Neuron (in vitro differentiated cells): Measurements from ENCODE around the gene TYRP1.
A peak's percentile ranks its signal among the peaks of the same experiment; 100 is the strongest.
"Not testable (repeated sequence)": the region's sequence is repeated elsewhere in the genome, so short reads cannot be mapped to it uniquely, and the experiment has no call there.

Experiments used
- H2AFZ ChIP-seq: one replicate; pipeline ENCODE4 v1.6.1; 2013; ENCODE audit warnings: low read depth, mild to moderate bottlenecking, inconsistent platforms, low read length, moderate library complexity
- H3K27me3 ChIP-seq: one replicate; pipeline ENCODE4 v1.6.1; 2013; ENCODE audit warnings: low read length; ENCODE audit not compliant: insufficient read depth
- H3K36me3 ChIP-seq: one replicate; pipeline ENCODE4 v1.6.1; 2013; ENCODE audit warnings: low read length; ENCODE audit not compliant: insufficient read depth
- H3K4me1 ChIP-seq: one replicate; pipeline ENCODE4 v1.6.1; 2013; ENCODE audit warnings: low read length; ENCODE audit not compliant: insufficient read depth
- H3K4me3 ChIP-seq: 2 replicates; pipeline ENCODE4 v1.5.1; 2013; ENCODE audit warnings: mild to moderate bottlenecking, low read length, moderate library complexity
- H3K9me3 ChIP-seq: one replicate; pipeline ENCODE4 v1.6.1; 2013; ENCODE audit warnings: low read length

Gene TYRP1

DNA sequence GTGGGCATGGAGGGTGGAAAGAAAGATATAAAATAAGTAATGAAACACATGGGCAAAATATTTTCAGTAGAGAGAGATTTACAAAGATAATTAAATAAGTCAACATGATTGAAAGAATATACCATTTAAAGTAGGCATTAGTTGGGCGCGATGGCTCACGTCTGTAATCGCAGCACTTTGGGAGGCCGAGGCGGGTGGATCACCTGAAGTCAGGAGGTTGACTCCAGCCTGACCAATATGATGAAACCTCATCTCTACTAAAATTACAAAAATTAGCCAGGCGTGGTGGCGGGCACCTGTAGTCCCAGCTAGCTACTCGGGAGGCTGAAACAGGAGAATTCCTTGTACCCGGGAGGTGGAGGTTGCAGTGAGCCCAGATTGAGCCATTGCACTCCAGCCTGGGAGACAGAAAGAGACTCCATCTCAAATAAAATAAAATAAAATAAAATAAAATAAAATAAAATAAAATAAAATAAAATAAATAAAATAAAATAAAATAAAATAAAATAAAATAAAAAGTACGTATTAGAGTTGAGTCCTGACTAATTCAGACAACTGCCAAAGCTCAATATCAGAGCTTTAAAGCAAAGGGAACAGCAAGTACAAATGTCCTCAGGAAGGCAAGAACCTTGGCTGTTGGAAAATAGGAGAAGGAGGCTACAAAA is 15.6 kb upstream of the TYRP1 start:
- H3K4me1 ChIP-seq, H3K36me3 ChIP-seq, H3K9me3 ChIP-seq, H3K27me3 ChIP-seq, H2AFZ ChIP-seq, H3K4me3 ChIP-seq: not testable (repeated sequence)

DNA sequence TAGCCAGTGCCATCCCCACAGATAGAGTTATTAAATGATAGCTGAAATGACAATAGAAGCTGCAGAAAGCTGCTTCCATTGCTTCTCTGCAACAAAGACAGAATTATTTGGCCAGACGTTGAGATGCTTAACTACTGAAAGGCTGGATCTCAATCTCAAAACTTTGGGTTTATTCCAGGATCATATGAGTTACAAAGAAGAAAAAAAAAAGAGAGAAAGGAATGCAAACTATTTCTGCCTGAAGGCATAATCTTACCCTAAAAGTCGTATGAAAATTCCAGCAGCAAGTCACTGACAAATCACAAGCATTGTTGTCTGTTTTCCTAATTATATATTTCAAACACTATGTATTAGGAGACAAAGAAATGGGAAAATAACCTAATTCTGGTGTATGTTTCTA is 12.8 kb upstream of the TYRP1 start:
- H3K4me3 ChIP-seq = no peak overlapping the region
- H3K9me3 ChIP-seq = no peaks in the 10 kb centered on the region
- peak overlapping the region; percentile 61 for H2AFZ ChIP-seq
- H3K27me3 ChIP-seq = no peaks in the 10 kb centered on the region
- H3K36me3 ChIP-seq = no peaks in the 10 kb centered on the region
- peaks cover 8% of the 10 kb centered on the region for H3K4me1 ChIP-seq

DNA sequence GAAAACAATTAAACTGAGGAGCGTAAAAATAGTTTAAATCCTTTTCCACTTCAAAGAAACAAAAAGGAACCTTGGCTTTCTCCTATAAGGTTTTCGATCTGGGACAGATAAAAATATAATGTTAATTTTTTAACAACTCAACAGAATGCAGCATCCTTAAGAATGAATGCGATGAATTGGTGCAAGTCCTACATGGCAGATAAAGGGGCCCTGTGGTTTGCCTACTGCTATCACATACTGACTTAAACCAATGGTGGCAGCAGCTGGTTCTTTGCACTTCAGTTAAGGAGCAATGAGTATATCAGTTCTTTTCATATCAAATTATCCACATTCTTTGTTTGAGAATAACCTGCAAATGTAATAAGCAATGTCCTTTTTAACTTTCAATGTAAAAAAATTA is 12.4 kb upstream of the TYRP1 start:
- Histone ChIP-seq H3K27me3 (no peaks in the 10 kb centered on the region), H3K4me3 (no peak overlapping the region)

DNA sequence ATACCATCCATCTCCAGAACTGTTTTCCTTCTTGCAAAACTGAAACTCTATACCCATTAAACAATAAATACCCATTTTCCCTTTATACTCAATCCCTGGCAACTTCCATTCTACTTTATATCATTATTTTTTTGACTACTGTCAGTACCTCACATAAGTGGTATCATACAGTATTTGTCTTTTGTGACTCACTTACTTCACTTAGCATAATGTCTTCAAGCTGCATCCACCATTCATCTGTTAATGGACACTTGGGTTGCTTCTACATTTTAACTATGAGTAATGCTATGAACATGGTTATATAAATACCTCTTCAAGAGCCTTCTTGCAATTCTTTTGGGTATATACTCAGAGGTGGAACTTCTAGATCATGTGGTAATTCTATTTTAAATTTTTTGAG is 11.6 kb upstream of the TYRP1 start:
- Histone ChIP-seq H3K9me3 (no peaks in the 10 kb centered on the region), H3K4me1 (peaks cover 8% of the 10 kb centered on the region), H3K36me3 (no peaks in the 10 kb centered on the region)

More for the DNA sequence above, 12.4 kb upstream of the TYRP1 start:
- peaks cover 8% of the 10 kb centered on the region for H3K4me1 ChIP-seq
- no peak overlapping the region for H2AFZ ChIP-seq
- H3K36me3 ChIP-seq = no peaks in the 10 kb centered on the region
- H3K9me3 ChIP-seq = no peaks in the 10 kb centered on the region

DNA sequence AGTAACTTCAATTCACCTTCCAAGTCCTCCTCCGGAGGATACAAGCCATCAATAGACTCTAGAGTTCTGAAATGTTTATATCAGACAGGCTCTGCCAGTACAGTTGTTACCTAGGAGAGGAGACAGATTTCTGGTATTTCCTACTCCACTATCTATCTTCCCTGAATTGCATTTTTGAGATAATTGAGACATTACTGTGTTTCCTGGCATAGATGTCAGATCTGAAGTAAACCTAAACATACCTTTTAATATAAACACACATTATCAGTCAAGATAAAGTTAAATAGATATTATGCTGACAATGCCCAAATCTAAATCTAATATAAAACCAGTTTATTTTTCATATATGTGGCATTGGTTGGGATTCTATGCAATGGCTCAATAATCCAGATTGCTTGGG is 8.2 kb upstream of the TYRP1 start:
- no peaks in the 10 kb centered on the region for H3K27me3 ChIP-seq

More for the DNA sequence above, 11.6 kb upstream of the TYRP1 start:
- Histone ChIP-seq H3K4me3 (no peak overlapping the region), H2AFZ (no peak overlapping the region), H3K27me3 (no peaks in the 10 kb centered on the region)

DNA sequence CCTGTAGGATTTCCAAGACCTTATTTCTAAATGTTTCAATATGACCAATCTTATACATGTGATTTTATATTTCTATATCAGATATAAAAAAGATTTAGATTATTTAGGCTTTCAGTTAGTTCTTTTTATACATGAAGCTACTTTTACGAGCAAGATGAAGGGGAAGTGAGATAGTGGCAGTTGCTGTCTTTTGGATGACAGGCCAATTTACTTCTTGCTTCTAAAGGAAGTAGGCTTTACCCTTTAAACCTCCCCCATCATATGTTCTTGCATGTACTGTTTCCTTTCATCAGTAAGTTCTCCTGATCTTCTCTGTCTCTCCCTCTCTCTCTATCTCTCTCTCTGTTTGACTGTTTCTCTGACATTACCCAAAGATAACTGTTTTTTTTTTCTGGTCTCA is 4.0 kb upstream of the TYRP1 start:
- H3K9me3 ChIP-seq = no peaks in the 10 kb centered on the region
- no peaks in the 10 kb centered on the region for H3K36me3 ChIP-seq
- H3K4me3 ChIP-seq = no peak overlapping the region
- H3K4me1 ChIP-seq = no peaks in the 10 kb centered on the region
- no peaks in the 10 kb centered on the region for H3K27me3 ChIP-seq
- H2AFZ ChIP-seq = no peak overlapping the region

More for the DNA sequence above, 8.2 kb upstream of the TYRP1 start:
- no peak overlapping the region for H2AFZ ChIP-seq
- no peak overlapping the region for H3K4me3 ChIP-seq
- H3K9me3 ChIP-seq = no peaks in the 10 kb centered on the region
- peaks cover 8% of the 10 kb centered on the region for H3K4me1 ChIP-seq
- H3K36me3 ChIP-seq = no peaks in the 10 kb centered on the region

DNA sequence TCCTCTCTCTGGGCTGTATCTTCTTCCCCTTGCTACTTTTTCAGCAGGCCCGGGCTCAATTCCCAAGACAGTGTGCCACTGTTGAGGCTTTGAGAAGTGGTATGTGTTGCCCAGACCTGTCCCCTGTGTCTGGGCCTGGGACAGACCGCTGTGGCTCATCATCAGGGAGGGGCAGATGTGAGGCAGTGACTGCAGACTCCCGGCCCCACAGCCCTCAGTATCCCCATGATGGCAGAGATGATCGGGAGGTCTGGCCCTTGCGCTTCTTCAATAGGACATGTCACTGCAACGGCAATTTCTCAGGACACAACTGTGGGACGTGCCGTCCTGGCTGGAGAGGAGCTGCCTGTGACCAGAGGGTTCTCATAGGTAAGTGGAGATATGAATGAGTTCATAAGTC is 828 bp downstream of the TYRP1 start:
- H2AFZ ChIP-seq = no peak overlapping the region
- H3K27me3 ChIP-seq = no peaks in the 10 kb centered on the region
- no peaks in the 10 kb centered on the region for H3K4me1 ChIP-seq
- H3K4me3 ChIP-seq = no peak overlapping the region
- no peaks in the 10 kb centered on the region for H3K9me3 ChIP-seq
- no peaks in the 10 kb centered on the region for H3K36me3 ChIP-seq

DNA sequence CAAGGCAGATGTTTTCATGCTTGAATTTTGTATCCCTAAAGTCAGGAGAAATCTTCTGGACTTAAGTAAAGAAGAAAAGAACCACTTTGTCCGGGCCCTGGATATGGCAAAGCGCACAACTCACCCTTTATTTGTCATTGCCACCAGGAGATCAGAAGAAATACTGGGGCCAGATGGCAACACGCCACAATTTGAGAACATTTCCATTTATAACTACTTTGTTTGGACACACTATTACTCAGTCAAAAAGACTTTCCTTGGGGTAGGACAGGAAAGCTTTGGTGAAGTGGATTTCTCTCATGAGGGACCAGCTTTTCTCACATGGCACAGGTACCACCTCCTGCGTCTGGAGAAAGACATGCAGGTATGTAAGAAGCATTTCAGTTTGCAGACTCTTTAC is 2.3 kb downstream of the TYRP1 start:
- no peak overlapping the region for H2AFZ ChIP-seq
- no peaks in the 10 kb centered on the region for H3K36me3 ChIP-seq
- H3K4me1 ChIP-seq = no peaks in the 10 kb centered on the region
- H3K4me3 ChIP-seq = no peak overlapping the region
- no peaks in the 10 kb centered on the region for H3K9me3 ChIP-seq
- no peaks in the 10 kb centered on the region for H3K27me3 ChIP-seq

DNA sequence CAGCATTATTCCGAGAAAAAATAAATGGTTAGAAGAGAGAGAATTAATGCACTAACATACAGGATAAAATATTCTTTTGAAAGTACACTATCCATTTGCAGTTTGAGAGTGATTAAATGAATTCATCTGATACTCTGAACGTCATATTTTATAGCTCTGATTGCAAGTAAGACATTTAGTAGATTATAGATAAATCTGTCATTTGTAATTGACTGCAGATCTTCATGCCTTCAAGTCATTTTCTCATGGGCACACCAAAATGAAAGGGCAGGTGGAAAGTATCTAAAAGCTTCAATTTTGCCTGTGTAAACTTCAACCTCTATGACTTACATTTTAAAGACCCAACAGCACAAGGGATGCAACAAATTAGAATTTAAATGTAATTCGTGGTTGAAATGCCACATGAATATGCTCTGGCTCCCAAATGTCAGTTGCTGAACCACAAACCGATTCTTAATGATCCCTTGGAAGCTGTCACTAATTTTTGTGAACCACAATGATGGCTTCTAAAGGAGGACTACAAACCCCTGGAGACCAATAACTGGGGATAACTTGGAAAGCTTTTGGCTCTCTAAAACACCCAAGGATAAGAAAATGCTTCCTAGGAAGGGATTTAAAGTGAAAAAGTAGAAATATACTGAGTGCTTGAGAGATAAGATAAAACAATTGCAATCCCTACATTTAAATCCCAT is 3.9 kb downstream of the TYRP1 start:
- H3K4me1 ChIP-seq = no peaks in the 10 kb centered on the region
- no peak overlapping the region for H3K4me3 ChIP-seq
- no peaks in the 10 kb centered on the region for H3K9me3 ChIP-seq
- no peaks in the 10 kb centered on the region for H3K27me3 ChIP-seq
- H2AFZ ChIP-seq = no peak overlapping the region
- H3K36me3 ChIP-seq = no peaks in the 10 kb centered on the region

DNA sequence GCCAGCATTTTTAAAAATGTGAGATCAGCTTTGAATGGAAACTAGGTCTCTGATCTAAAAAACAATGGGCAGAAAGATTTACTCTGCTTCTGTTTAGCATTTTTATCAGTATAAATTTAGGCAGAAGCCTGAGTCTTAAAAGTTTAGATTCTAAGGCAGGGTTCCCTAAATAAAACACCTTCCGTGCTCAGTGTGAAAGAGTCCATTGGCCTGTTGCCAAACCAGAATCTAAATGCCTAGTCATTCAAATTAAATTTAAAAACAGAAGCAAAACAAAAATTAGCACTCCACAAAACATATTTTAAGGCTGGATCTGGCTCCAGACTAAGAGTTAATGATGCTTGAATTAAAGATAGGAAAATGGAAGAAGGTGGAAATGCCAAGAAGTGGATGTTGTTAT is 4.5 kb downstream of the TYRP1 start:
- no peak overlapping the region for H2AFZ ChIP-seq
- no peaks in the 10 kb centered on the region for H3K36me3 ChIP-seq
- H3K9me3 ChIP-seq = no peaks in the 10 kb centered on the region
- H3K27me3 ChIP-seq = no peaks in the 10 kb centered on the region
- H3K4me1 ChIP-seq = no peaks in the 10 kb centered on the region
- H3K4me3 ChIP-seq = no peak overlapping the region

DNA sequence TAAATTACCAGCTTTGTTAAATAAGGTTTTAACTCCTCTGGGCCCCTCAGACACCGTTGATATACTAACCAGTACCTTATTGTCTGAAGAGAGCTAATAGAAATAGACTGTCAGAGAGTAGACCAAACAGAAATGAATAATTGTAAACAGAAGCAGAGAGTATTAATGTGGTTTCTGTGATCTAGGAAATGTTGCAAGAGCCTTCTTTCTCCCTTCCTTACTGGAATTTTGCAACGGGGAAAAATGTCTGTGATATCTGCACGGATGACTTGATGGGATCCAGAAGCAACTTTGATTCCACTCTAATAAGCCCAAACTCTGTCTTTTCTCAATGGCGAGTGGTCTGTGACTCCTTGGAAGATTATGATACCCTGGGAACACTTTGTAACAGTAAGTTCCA is 5.1 kb downstream of the TYRP1 start:
- Histone ChIP-seq H3K4me3 (no peak overlapping the region), H3K9me3 (no peaks in the 10 kb centered on the region), H3K4me1 (no peaks in the 10 kb centered on the region), H3K36me3 (no peaks in the 10 kb centered on the region), H3K27me3 (no peaks in the 10 kb centered on the region), H2AFZ (no peak overlapping the region)

DNA sequence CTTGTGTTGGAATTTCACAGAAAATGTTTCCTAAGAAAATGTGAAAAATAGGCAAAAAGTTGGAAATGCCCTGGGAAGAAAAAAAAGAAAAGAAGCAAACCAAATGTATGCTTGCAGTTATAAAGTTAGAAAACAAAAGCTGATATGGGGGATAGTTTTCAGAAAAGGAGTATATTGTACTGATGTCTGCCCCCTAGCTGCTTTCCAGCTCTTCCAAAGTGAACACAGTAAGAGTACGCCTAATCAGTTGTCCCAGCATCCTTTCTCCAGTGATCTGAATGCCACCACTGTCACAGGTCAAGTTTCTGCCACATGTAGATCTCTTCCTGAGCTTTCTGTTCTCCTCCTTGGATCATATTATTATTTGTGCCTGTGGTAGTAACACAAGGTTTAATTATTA is 5.8 kb downstream of the TYRP1 start:
- no peaks in the 10 kb centered on the region for H3K27me3 ChIP-seq
- H2AFZ ChIP-seq = no peak overlapping the region
- no peaks in the 10 kb centered on the region for H3K36me3 ChIP-seq
- H3K4me1 ChIP-seq = no peaks in the 10 kb centered on the region
- H3K9me3 ChIP-seq = no peaks in the 10 kb centered on the region
- H3K4me3 ChIP-seq = no peak overlapping the region

DNA sequence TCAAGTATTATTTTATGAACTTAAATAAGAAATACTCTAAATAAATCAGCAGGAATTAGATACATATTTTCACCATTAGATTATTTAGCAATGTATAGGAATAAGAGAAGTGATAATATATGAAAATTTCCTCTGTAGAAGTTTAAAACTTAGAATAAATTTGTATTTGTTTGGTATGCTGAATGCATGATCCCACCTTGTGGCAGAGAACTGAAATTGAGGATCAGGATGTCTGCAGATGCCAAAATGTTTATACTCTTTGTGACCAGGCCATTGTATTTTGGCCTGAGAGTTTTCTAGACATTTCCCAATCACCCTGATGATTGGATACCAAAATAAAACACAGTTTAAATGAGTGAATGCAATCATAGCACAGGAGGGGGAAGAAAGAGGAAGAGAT is 6.3 kb downstream of the TYRP1 start:
- Histone ChIP-seq H3K4me3 (no peak overlapping the region), H3K36me3 (no peaks in the 10 kb centered on the region), H3K4me1 (no peaks in the 10 kb centered on the region), H3K27me3 (no peaks in the 10 kb centered on the region), H3K9me3 (no peaks in the 10 kb centered on the region), H2AFZ (no peak overlapping the region)

DNA sequence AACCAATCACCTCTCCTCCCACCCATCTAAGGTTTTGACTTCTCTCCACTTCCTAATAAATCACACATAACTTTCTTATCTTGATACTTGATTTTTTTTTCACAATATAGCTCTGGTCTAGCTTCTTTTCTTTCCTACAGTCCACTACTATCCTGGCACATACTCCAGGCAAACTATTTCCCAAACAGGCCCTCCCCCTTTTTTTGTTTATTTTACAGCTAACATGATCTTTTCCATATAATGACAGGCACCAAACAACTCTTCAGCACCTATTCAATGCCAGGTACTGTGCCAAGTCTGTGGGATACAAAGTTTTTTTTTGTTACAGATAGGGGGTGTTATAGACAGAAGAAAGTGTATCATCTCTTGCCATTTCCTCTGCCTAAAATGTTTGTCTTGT is 7.9 kb downstream of the TYRP1 start:
- no peaks in the 10 kb centered on the region for H3K27me3 ChIP-seq
- H2AFZ ChIP-seq = no peak overlapping the region
- H3K4me1 ChIP-seq = no peaks in the 10 kb centered on the region
- no peak overlapping the region for H3K4me3 ChIP-seq
- no peaks in the 10 kb centered on the region for H3K9me3 ChIP-seq
- no peaks in the 10 kb centered on the region for H3K36me3 ChIP-seq
